B cell (primary cell): ENCODE results near the gene HLA-F.

Experiments
- CTCF ChIP-seq: fragments of 200-600 bp; IDR thresholded peaks from one replicate; pipeline ENCODE4 v1.8.0; 2022; ENCODE audit warnings: antibody characterized with exemption, mild to moderate bottlenecking
- EZH2 ChIP-seq: IDR thresholded peaks from 2 replicates; pipeline ENCODE4 v1.6.1; 2012; ENCODE audit warnings: borderline replicate concordance, low read depth, mild to moderate bottlenecking, moderate library complexity, low read length; ENCODE audit not compliant: insufficient read depth, poor library complexity, severe bottlenecking

GRCh38 chr6:29729774-29730328 is 6.6 kb downstream of the HLA-F start:
- TF ChIP-seq EZH2 (no peak), CTCF (no peak)
